ENCODE results near the gene DCANP1.

DNA sequence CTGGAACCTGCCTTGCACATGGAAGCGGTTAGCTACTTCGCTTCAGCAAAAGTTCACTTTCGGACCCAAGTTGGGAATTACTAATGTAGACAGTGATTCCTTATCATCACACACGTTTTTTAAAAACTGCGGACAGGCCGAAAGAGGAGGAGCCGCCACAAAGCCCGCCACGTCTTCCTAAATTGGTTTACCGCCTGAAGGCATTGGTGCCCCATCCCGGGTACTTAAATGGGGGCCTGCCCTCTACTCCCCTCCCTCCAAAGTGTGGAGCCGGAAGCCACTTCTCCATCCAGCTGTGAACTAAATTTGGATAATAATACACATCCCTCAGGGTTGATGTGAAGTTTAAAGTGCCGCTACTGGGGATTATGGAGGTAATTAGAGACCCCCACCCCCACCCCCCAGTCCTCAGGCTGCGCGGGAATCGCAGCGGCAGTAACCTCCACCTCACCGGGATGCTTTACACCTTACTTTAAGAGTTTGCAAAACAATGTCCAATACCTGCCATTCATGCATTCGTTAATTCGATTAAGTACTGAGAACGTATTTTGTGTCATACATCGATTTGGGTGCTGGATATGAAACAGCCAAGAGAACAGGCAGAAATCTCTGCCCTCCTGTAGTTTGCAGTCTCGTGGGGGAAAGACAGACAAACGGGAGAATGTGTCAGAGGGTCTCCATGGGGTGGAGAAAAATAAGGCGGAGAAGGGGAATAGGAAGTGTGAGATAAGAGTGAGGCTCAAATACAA lies 47.2 kb downstream of the DCANP1 start:
- TF ChIP-seq, protein P1, sequence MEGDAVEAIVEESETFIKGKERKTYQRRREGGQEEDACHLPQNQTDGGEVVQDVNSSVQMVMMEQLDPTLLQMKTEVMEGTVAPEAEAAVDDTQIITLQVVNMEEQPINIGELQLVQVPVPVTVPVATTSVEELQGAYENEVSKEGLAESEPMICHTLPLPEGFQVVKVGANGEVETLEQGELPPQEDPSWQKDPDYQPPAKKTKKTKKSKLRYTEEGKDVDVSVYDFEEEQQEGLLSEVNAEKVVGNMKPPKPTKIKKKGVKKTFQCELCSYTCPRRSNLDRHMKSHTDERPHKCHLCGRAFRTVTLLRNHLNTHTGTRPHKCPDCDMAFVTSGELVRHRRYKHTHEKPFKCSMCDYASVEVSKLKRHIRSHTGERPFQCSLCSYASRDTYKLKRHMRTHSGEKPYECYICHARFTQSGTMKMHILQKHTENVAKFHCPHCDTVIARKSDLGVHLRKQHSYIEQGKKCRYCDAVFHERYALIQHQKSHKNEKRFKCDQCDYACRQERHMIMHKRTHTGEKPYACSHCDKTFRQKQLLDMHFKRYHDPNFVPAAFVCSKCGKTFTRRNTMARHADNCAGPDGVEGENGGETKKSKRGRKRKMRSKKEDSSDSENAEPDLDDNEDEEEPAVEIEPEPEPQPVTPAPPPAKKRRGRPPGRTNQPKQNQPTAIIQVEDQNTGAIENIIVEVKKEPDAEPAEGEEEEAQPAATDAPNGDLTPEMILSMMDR (IDR thresholded peaks at IDR 0.05; ENCODE audit: low read depth, low read length): no peak
- TF ChIP-seq POLR2A (IDR thresholded peaks at IDR 0.05; ENCODE audit: extremely low read depth, insufficient read length) (no peak), MYC (IDR thresholded peaks at IDR 0.05; ENCODE audit: low read depth, low read length) (no peak), MAX (IDR thresholded peaks at IDR 0.05; ENCODE audit: low read depth, low read length) (no peak)

Measured in NB4 (cell line).